IMR-90 (cell line): ENCODE data around the gene SMYD5.

ENCODE experiments used
- POLR2A ChIP-seq: IDR thresholded peaks from 2 replicates; pipeline ENCODE4 v1.6.1; 2012; ENCODE audit warnings: mild to moderate bottlenecking, low read depth, low read length
- TF ChIP-seq, protein P1 (sequence below): conservative IDR thresholded peaks from 2 replicates; pipeline ENCODE4 v1.5.1; 2012; ENCODE audit warnings: mild to moderate bottlenecking, low read depth, low read length, improper control_type of control experiment

DNA sequence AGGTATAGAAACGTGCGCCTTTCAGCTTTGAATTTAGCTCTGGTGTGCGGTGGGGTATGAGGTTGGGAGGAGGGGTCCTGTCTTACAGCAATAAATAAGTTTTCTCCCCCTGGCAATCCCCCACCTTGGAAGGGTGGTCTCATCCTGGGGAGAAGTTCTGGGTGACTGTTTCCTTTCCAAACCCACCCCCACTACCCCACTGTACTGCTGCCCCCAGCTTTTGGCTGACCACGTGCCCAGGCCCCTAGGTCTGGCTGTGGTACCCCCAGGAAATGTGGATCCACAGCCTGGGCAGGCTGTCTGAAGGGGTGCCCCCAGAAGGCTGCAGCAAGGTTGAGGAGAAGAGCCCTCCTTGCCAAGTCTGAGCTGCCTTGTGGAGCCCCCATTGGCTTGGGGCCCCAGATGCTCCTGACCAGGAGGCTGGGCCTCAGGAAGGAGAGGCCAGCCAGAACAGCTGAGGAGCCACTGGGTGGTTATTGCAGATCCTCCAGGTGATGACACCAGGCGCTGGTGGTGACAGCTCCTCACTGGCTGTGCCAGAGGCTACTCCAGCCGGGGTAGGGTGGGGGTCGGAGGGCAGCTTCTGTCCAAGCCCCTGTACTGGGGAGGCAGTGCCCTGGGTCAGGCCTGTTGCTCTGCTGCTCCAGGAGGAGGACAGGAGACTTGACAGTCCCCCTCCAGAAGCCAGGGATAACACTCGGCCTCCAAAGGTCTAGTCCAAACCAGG, 44.3 kb downstream of the SMYD5 start:
- TF ChIP-seq POLR2A, result no peak
- TF ChIP-seq, protein P1, sequence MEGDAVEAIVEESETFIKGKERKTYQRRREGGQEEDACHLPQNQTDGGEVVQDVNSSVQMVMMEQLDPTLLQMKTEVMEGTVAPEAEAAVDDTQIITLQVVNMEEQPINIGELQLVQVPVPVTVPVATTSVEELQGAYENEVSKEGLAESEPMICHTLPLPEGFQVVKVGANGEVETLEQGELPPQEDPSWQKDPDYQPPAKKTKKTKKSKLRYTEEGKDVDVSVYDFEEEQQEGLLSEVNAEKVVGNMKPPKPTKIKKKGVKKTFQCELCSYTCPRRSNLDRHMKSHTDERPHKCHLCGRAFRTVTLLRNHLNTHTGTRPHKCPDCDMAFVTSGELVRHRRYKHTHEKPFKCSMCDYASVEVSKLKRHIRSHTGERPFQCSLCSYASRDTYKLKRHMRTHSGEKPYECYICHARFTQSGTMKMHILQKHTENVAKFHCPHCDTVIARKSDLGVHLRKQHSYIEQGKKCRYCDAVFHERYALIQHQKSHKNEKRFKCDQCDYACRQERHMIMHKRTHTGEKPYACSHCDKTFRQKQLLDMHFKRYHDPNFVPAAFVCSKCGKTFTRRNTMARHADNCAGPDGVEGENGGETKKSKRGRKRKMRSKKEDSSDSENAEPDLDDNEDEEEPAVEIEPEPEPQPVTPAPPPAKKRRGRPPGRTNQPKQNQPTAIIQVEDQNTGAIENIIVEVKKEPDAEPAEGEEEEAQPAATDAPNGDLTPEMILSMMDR, result no peak
